Bronchial epithelial cell (primary cell): ENCODE measurements around the gene CLCNKA. TPM values are rescaled to one million over a fixed set of nuclear protein-coding genes. Genes with fewer than 3 reads are reported as not detected.
A peak's percentile ranks its signal among the peaks of the same experiment; 100 is the strongest.
"Not testable (repeated sequence)": the region's sequence is repeated elsewhere in the genome, so short reads cannot be mapped to it uniquely, and the experiment has no call there.

Experiments used
- DNase-seq: peaks from one replicate; pipeline ENCODE4 v3.0.0-alpha.2; 2010; ENCODE audit warnings: low read depth
- FAIRE-seq: peaks from 2 replicates; lab custom pipeline; 2011; peaks lifted over from hg19 to GRCh38; lab: Jason Lieb, UNC
- H3K27me3 ChIP-seq: 2 replicates; pipeline ENCODE4 v1.5.1; 2011; ENCODE audit warnings: low read length; ENCODE audit not compliant: control insufficient read depth, insufficient read depth
- H3K36me3 ChIP-seq: 2 replicates; pipeline ENCODE4 v1.5.1; 2011; ENCODE audit warnings: low read length; ENCODE audit not compliant: control insufficient read depth, insufficient read depth
- H3K4me3 ChIP-seq: 2 replicates; pipeline ENCODE4 v1.5.1; 2011; ENCODE audit warnings: mild to moderate bottlenecking, low read depth, low read length, control low read depth
- CTCF ChIP-seq: IDR thresholded peaks from 2 replicates; pipeline ENCODE4 v1.5.1; 2011; ENCODE audit warnings: mild to moderate bottlenecking, moderate library complexity, low read length, control low read depth, inconsistent platforms; ENCODE audit not compliant: insufficient read depth, severe bottlenecking
- total RNA-seq: library from RNA; depleted of rRNA; stranded (reverse); fragments of >200 nt; gene quantifications from 2 replicates; pipeline ENCODE4 v1.2.1, GENCODE V29; 2014

The CLCNKA gene
- total RNA-seq, 1 donor from 2014 or later: not detected

GRCh38 chr1:16053781-16054502 is 32.1 kb downstream of the CLCNKA start:
- no peaks in the 10 kb centered on the region for H3K36me3 ChIP-seq
- TF ChIP-seq CTCF: no peak
- H3K4me3 ChIP-seq: no peak overlapping the region
- FAIRE-seq: no peak
- H3K27me3 ChIP-seq: peaks cover 2% of the 10 kb centered on the region
- DNase-seq: no peak

- Histone ChIP-seq H3K4me3 (no peak overlapping the region), H3K36me3 (no peaks in the 10 kb centered on the region), H3K27me3 (peaks cover 2% of the 10 kb centered on the region)
- no peak for FAIRE-seq
- no peak for DNase-seq
- TF ChIP-seq CTCF: no peak
Observed at GRCh38 chr1:16054598-16055540, 33.0 kb downstream of the CLCNKA start.

GRCh38 chr1:16055613-16056520 is 34.0 kb downstream of the CLCNKA start:
- TF ChIP-seq CTCF: peak; percentile 98

GRCh38 chr1:16056521-16056912 is 34.7 kb downstream of the CLCNKA start:
- H3K36me3 ChIP-seq, H3K27me3 ChIP-seq, FAIRE-seq, DNase-seq, H3K4me3 ChIP-seq: not testable (repeated sequence)

More at GRCh38 chr1:16055613-16056520, 34.0 kb downstream of the CLCNKA start:
- Histone ChIP-seq H3K36me3 (no peaks in the 10 kb centered on the region), H3K4me3 (no peak overlapping the region), H3K27me3 (peaks cover 2% of the 10 kb centered on the region)
- DNase-seq: peak; percentile 83
- FAIRE-seq: no peak

- not testable (repeated sequence) for H3K4me3 ChIP-seq, DNase-seq, H3K36me3 ChIP-seq, H3K27me3 ChIP-seq
- peak; percentile 58 for FAIRE-seq
Observed at GRCh38 chr1:16057314-16057915, 35.6 kb downstream of the CLCNKA start.

GRCh38 chr1:16058394-16059120 is 36.7 kb downstream of the CLCNKA start:
- not testable (repeated sequence) for FAIRE-seq, H3K4me3 ChIP-seq, H3K27me3 ChIP-seq, H3K36me3 ChIP-seq, DNase-seq
